ENCODE data around the gene USO1. TPM values are rescaled to one million over a fixed set of nuclear protein-coding genes. Genes with fewer than 3 reads are reported as not detected.

Gene USO1
- total RNA-seq, 1 experiment from 2014 or later, result 110 TPM

DNA sequence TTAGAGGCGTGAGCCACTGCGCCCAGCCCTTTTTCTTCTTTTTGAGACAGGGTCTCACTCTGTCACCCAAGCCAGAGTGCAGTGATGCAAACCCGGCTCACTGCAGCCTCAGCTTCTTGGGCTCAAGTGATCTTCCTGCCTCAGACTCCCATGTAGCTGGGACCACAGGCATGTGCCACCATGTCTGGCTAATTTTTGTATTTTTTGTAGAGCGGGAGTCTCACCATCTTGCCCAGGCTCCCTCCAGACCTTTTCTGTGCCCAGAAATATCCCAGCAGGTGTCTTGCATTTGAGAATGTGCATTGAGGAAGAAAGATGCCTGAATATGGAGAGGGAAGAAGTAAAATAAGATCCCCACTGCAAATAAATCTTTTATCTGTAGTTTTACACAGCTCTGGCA is 119.2 kb downstream of the USO1 start:
- Histone ChIP-seq H2AK5ac (ENCODE audit: insufficient read length, low read length) (no peak overlapping the region), H3K4me2 (ENCODE audit: insufficient read depth, insufficient read length, low read length) (no peak overlapping the region), H3K23me2 (ENCODE audit: insufficient read length, low read depth, low read length, poor library complexity, severe bottlenecking) (no peaks in the 10 kb centered on the region), H3K18ac (ENCODE audit: insufficient read length, low read depth, low read length) (no peak overlapping the region), H3K4me1 (ENCODE audit: insufficient read depth, low read length) (peaks cover 4% of the 10 kb centered on the region; the same call in 1 of the 2 replicates), H3K9me3 (ENCODE audit: control insufficient read depth, low read depth, low read length) (no peaks in the 10 kb centered on the region), H2BK5ac (ENCODE audit: insufficient read length, low read length) (no peak overlapping the region), H2BK15ac (ENCODE audit: low read depth, low read length) (no peak overlapping the region), H2AFZ (ENCODE audit: low read length) (no peak overlapping the region), H3K79me1 (ENCODE audit: insufficient read depth, low read depth, low read length, poor library complexity, severe bottlenecking) (no peaks in the 10 kb centered on the region), H2BK20ac (ENCODE audit: low read depth, low read length, poor library complexity, severe bottlenecking) (no peak overlapping the region), H3K23ac (ENCODE audit: insufficient read length, low read depth, low read length) (no peak overlapping the region), H3K9ac (ENCODE audit: extremely low read depth, insufficient read length, low read length) (no peak overlapping the region), H2BK120ac (ENCODE audit: low read depth, low read length, poor library complexity, severe bottlenecking) (no peak overlapping the region), H3T11ph (ENCODE audit: low read length) (no peak overlapping the region), H3K27me3 (ENCODE audit: insufficient read depth, low read length) (no peaks in the 10 kb centered on the region), H3K27ac (ENCODE audit: insufficient read length, low read depth, low read length) (no peak overlapping the region), H3K56ac (ENCODE audit: insufficient read length, low read depth, low read length) (no peak overlapping the region), H3K79me2 (ENCODE audit: insufficient read depth, low read length) (no peaks in the 10 kb centered on the region), H4K20me1 (ENCODE audit: control insufficient read depth, insufficient read depth, insufficient read length) (no peaks in the 10 kb centered on the region), H4K5ac (ENCODE audit: insufficient read length, low read depth, low read length) (no peak overlapping the region), H4K8ac (replicated peaks; ENCODE audit: insufficient read length, low read depth, low read length) (no peak overlapping the region), H3K4ac (ENCODE audit: low read depth, low read length) (no peak overlapping the region), H2BK12ac (ENCODE audit: insufficient read length, low read depth, low read length) (no peak overlapping the region), H4K91ac (ENCODE audit: insufficient read length, low read depth, low read length) (no peak overlapping the region), H3K14ac (ENCODE audit: insufficient read depth, low read length) (no peak overlapping the region)
- no peak for TF ChIP-seq CTCF (conservative IDR thresholded peaks at IDR 0.05)
- Mint-ChIP-seq H3K4me1 (peaks cover 14 to 18% of the 10 kb centered on the region in 2 experiments), H3K27me3 (ENCODE audit: low read depth) (no peaks in the 10 kb centered on the region), H3K4me3 (no peak overlapping the region), H3K9me3 (no peaks in the 10 kb centered on the region), H3K27ac (no peak overlapping the region), H3K36me3 (ENCODE audit: insufficient read depth in 1 of 3, low read depth in 3 of 3) (no peaks in the 10 kb centered on the region; a peak in 1 of 7 replicates)
- no peak for DNase-seq
- no CpG with 5 or more reads among the region's 4 CpGs for WGBS (ENCODE audit: extremely low coverage, insufficient read length, low lambda C conversion rate)

All from H9 (cell line).